Activated T-cell treated with anti-CD3 and anti-CD28 coated beads for 48 hours (primary cell): ENCODE results near the gene TMEM187.

ENCODE experiments used
- DNase-seq: peaks from one replicate; pipeline ENCODE4 v3.0.0-alpha.2; 2020; ENCODE audit warnings: low read depth

Gene TMEM187

GRCh38 chrX:153954558-153955227, 17.9 kb upstream of the TMEM187 start:
- no peak for DNase-seq

- DNase-seq: no peak
These were observed 17.3 kb upstream of the TMEM187 start for GRCh38 chrX:153955228-153955732.

GRCh38 chrX:153956044-153956907, 16.3 kb upstream of the TMEM187 start:
- DNase-seq: no peak

GRCh38 chrX:153957224-153957623, 15.3 kb upstream of the TMEM187 start:
- DNase-seq: no peak

- no peak for DNase-seq
These were observed 13.9 kb upstream of the TMEM187 start for GRCh38 chrX:153958605-153959004.

GRCh38 chrX:153959649-153960048, 12.9 kb upstream of the TMEM187 start:
- DNase-seq: no peak

- no peak for DNase-seq
These were observed 12.5 kb upstream of the TMEM187 start for GRCh38 chrX:153960077-153960476.

GRCh38 chrX:153960786-153961185, 11.8 kb upstream of the TMEM187 start:
- DNase-seq: no peak

GRCh38 chrX:153961292-153961691, 11.3 kb upstream of the TMEM187 start:
- DNase-seq: no peak

- no peak for DNase-seq
These were observed 9.0 kb upstream of the TMEM187 start for GRCh38 chrX:153963546-153963945.

- DNase-seq: no peak
These were observed 8.4 kb upstream of the TMEM187 start for GRCh38 chrX:153964105-153964504.

- DNase-seq: no peak
These were observed 7.1 kb upstream of the TMEM187 start for GRCh38 chrX:153965406-153965805.

- no peak for DNase-seq
These were observed 6.3 kb upstream of the TMEM187 start for GRCh38 chrX:153966283-153966688.

GRCh38 chrX:153966841-153967535, 5.6 kb upstream of the TMEM187 start:
- no peak for DNase-seq

GRCh38 chrX:153967536-153968224, 4.9 kb upstream of the TMEM187 start:
- DNase-seq: no peak

GRCh38 chrX:153968255-153968654, 4.3 kb upstream of the TMEM187 start:
- DNase-seq: no peak

GRCh38 chrX:153968754-153969124, 3.8 kb upstream of the TMEM187 start:
- DNase-seq: no peak

- no peak for DNase-seq
These were observed 3.2 kb upstream of the TMEM187 start for GRCh38 chrX:153969125-153969903.

- DNase-seq: no peak
These were observed 2.6 kb upstream of the TMEM187 start for GRCh38 chrX:153969904-153970356.

- no peak for DNase-seq
These were observed 2.0 kb upstream of the TMEM187 start for GRCh38 chrX:153970357-153971123.

GRCh38 chrX:153971124-153971449, 1.5 kb upstream of the TMEM187 start:
- peak; percentile 83 for DNase-seq
